ENCODE results near the gene VAV3.

The VAV3 gene

GRCh38 chr1:107936498-107937481 lies 28.2 kb downstream of the VAV3 start:
- DNase-seq (ENCODE audit: low read depth, low spot score), result no peak

GRCh38 chr1:107935396-107936064 lies 29.4 kb downstream of the VAV3 start:
- no peak for DNase-seq (ENCODE audit: low read depth, low spot score)

- DNase-seq (ENCODE audit: low read depth, low spot score), result no peak
These were observed 30.4 kb downstream of the VAV3 start for GRCh38 chr1:107934578-107934977.

- DNase-seq (ENCODE audit: low read depth, low spot score), result no peak
These were observed 31.2 kb downstream of the VAV3 start for GRCh38 chr1:107933736-107934135.

GRCh38 chr1:107930292-107930691 lies 34.7 kb downstream of the VAV3 start:
- DNase-seq (ENCODE audit: low read depth, low spot score), result no peak

- DNase-seq (ENCODE audit: low read depth, low spot score), result no peak
These were observed 37.2 kb downstream of the VAV3 start for GRCh38 chr1:107927820-107928219.

- no peak for DNase-seq (ENCODE audit: low read depth, low spot score)
These were observed 38.4 kb downstream of the VAV3 start for GRCh38 chr1:107926436-107927080.

GRCh38 chr1:107925565-107925964 lies 39.4 kb downstream of the VAV3 start:
- DNase-seq (ENCODE audit: low read depth, low spot score), result no peak

- no peak for DNase-seq (ENCODE audit: low read depth, low spot score)
These were observed 44.0 kb downstream of the VAV3 start for GRCh38 chr1:107920999-107921398.

GRCh38 chr1:107920561-107920960 lies 44.4 kb downstream of the VAV3 start:
- DNase-seq (ENCODE audit: low read depth, low spot score), result no peak

- no peak for DNase-seq (ENCODE audit: low read depth, low spot score)
These were observed 45.0 kb downstream of the VAV3 start for GRCh38 chr1:107919953-107920352.

- DNase-seq (ENCODE audit: low read depth, low spot score), result no peak
These were observed 50.7 kb downstream of the VAV3 start for GRCh38 chr1:107914119-107914765.

GRCh38 chr1:107912656-107913055 lies 52.3 kb downstream of the VAV3 start:
- DNase-seq (ENCODE audit: low read depth, low spot score), result no peak

- no peak for DNase-seq (ENCODE audit: low read depth, low spot score)
These were observed 64.7 kb downstream of the VAV3 start for GRCh38 chr1:107900090-107900945.

GRCh38 chr1:107899655-107900054 lies 65.3 kb downstream of the VAV3 start:
- DNase-seq (ENCODE audit: low read depth, low spot score), result no peak

GRCh38 chr1:107897438-107898345 lies 67.3 kb downstream of the VAV3 start:
- DNase-seq (ENCODE audit: low read depth, low spot score), result no peak

GRCh38 chr1:107896936-107897335 lies 68.0 kb downstream of the VAV3 start:
- DNase-seq (ENCODE audit: low read depth, low spot score), result no peak

- DNase-seq (ENCODE audit: low read depth, low spot score), result no peak
These were observed 68.6 kb downstream of the VAV3 start for GRCh38 chr1:107896401-107896800.

- no peak for DNase-seq (ENCODE audit: low read depth, low spot score)
These were observed 69.4 kb downstream of the VAV3 start for GRCh38 chr1:107895403-107896191.
